ENCODE measurements around the gene CD300LB. TPM values are rescaled to one million over a fixed set of nuclear protein-coding genes. Genes with fewer than 3 reads are reported as not detected.

The CD300LB gene
- total and polyA plus RNA-seq, 8 donors = 0.25 TPM; not detected in 7

GRCh38 chr17:74474043-74474792, 57.1 kb downstream of the CD300LB start:
- peaks cover 0 to 15% (median 9%) of the 10 kb centered on the region in 4 donors for H3K9me3 ChIP-seq
- H3K27ac ChIP-seq = no peak overlapping the region
- peaks cover 0 to 6% (median 0%) of the 10 kb centered on the region in 4 donors for H3K36me3 ChIP-seq
- H3K27me3 ChIP-seq = peaks cover 0 to 39% (median 0%) of the 10 kb centered on the region in 3 donors
- intact Hi-C loops (cut with DNase I; ENCODE audit: low total_unique reads) = no loop called here
- no peak overlapping the region for H3K4me3 ChIP-seq
- no peak for DNase-seq
- TF ChIP-seq EP300 (IDR thresholded peaks at IDR 0.05) = no peak
- TF ChIP-seq CTCF (IDR thresholded peaks at IDR 0.05) = no peak
- no peak for TF ChIP-seq POLR2AphosphoS5 (IDR thresholded peaks at IDR 0.05)
- TF ChIP-seq POLR2A (IDR thresholded peaks at IDR 0.05) = no peak
- 73 to 78% (median 74%) methylated on average over 9 of the region's 9 CpGs for WGBS, 5 donors
- peaks cover 0 to 23% (median 0%) of the 10 kb centered on the region in 4 donors for H3K4me1 ChIP-seq

GRCh38 chr17:74473294-74473693, 58.0 kb downstream of the CD300LB start:
- DNase-seq = no peak
- Histone ChIP-seq H3K9me3 (peaks cover 0 to 15% (median 9%) of the 10 kb centered on the region in 4 donors), H3K36me3 (peaks cover 0 to 6% (median 0%) of the 10 kb centered on the region in 4 donors), H3K4me1 (peaks cover 0 to 14% (median 0%) of the 10 kb centered on the region in 4 donors), H3K4me3 (no peak overlapping the region), H3K27me3 (peaks cover 0 to 42% (median 0%) of the 10 kb centered on the region in 3 donors), H3K27ac (no peak overlapping the region)
- no peak for TF ChIP-seq CTCF (IDR thresholded peaks at IDR 0.05)
- no peak for TF ChIP-seq POLR2A (IDR thresholded peaks at IDR 0.05)
- no peak for TF ChIP-seq POLR2AphosphoS5 (IDR thresholded peaks at IDR 0.05)
- no peak for TF ChIP-seq EP300 (IDR thresholded peaks at IDR 0.05)
- intact Hi-C loops (cut with DNase I; ENCODE audit: low total_unique reads) = no loop called here
- WGBS, 5 donors = 86 to 91% (median 88%) methylated on average over 8 of the region's 8 CpGs

- intact Hi-C loops (cut with DNase I; ENCODE audit: low total_unique reads) = no loop called here
- no peak for DNase-seq
These were observed 58.4 kb downstream of the CD300LB start for GRCh38 chr17:74472890-74473289.

GRCh38 chr17:74471341-74471740, 59.9 kb downstream of the CD300LB start:
- 83 to 94% (median 92%) methylated on average over 3 of the region's 3 CpGs for WGBS, 5 donors
- intact Hi-C loops (cut with DNase I; ENCODE audit: low total_unique reads) = no loop called here
- Histone ChIP-seq H3K4me3 (no peak overlapping the region), H3K36me3 (peaks cover 0 to 6% (median 0%) of the 10 kb centered on the region in 4 donors), H3K27me3 (peaks cover 0 to 54% (median 8%) of the 10 kb centered on the region in 3 donors), H3K9me3 (peaks cover 0 to 13% (median 8%) of the 10 kb centered on the region in 4 donors), H3K27ac (no peak overlapping the region), H3K4me1 (peaks cover 0 to 15% (median 7%) of the 10 kb centered on the region in 4 donors)
- DNase-seq = no peak
- TF ChIP-seq POLR2A (IDR thresholded peaks at IDR 0.05) (no peak), POLR2AphosphoS5 (IDR thresholded peaks at IDR 0.05) (no peak), EP300 (IDR thresholded peaks at IDR 0.05) (no peak), CTCF (IDR thresholded peaks at IDR 0.05) (no peak)

More at GRCh38 chr17:74472890-74473289, 58.4 kb downstream of the CD300LB start:
- no peak overlapping the region for H3K27ac ChIP-seq
- H3K27me3 ChIP-seq = peaks cover 0 to 44% (median 0%) of the 10 kb centered on the region in 3 donors
- WGBS, 5 donors = 75 to 93% (median 82%) methylated on average over 4 of the region's 4 CpGs
- TF ChIP-seq EP300 (IDR thresholded peaks at IDR 0.05) (no peak), POLR2A (IDR thresholded peaks at IDR 0.05) (no peak), CTCF (IDR thresholded peaks at IDR 0.05) (no peak), POLR2AphosphoS5 (IDR thresholded peaks at IDR 0.05) (no peak)
- H3K9me3 ChIP-seq = peaks cover 0 to 15% (median 9%) of the 10 kb centered on the region in 4 donors
- H3K4me1 ChIP-seq = peaks cover 0 to 13% (median 0%) of the 10 kb centered on the region in 4 donors
- H3K4me3 ChIP-seq = no peak overlapping the region
- peaks cover 0 to 6% (median 0%) of the 10 kb centered on the region in 4 donors for H3K36me3 ChIP-seq

Other genes with a start within 250 kb of the CD300LB start
- 10 to 100 TPM in 1 of 5 donors, under 1 TPM in 1, not detected in 3; 0.58 to 44.3 TPM for gene KIF19, start 205.2 kb downstream of the CD300LB start, total RNA-seq
- under 1 TPM; 0.20 to 0.62 (median 0.46) TPM for gene KIF19, start 205.2 kb downstream of the CD300LB start, polyA plus RNA-seq
- not detected for gene BTBD17, start 169.6 kb downstream of the CD300LB start, total RNA-seq
- gene BTBD17, start 169.6 kb downstream of the CD300LB start, polyA plus RNA-seq = not detected
- gene GPR142, start 164.0 kb downstream of the CD300LB start, total RNA-seq = not detected
- not detected for gene GPR142, start 164.0 kb downstream of the CD300LB start, polyA plus RNA-seq
- 100 to 1,000 TPM in 4 of 5 donors, 10 to 100 TPM in 1; 66.5 to 321 (median 141) TPM for gene GPRC5C, start 99.4 kb downstream of the CD300LB start, total RNA-seq
- gene GPRC5C, start 99.4 kb downstream of the CD300LB start, polyA plus RNA-seq = 100 to 1,000 TPM in 2 of 3 donors, 10 to 100 TPM in 1; 84.5 to 145 (median 117) TPM
- gene CD300A, start 64.8 kb downstream of the CD300LB start, total RNA-seq = 1 to 10 TPM in 3 of 5 donors, not detected in 2; 3.1 to 8.0 (median 5.3) TPM
- 1 to 10 TPM; 1.8 to 4.7 (median 2.7) TPM for gene CD300A, start 64.8 kb downstream of the CD300LB start, polyA plus RNA-seq
- gene CD300C, start 14.6 kb upstream of the CD300LB start, total RNA-seq = 1 to 10 TPM in 1 of 5 donors, not detected in 4; 1.6 TPM
- gene CD300C, start 14.6 kb upstream of the CD300LB start, polyA plus RNA-seq = under 1 TPM in 2 of 3 donors, not detected in 1; 0.13 to 0.75 TPM
- gene CD300H, start 36.0 kb upstream of the CD300LB start, total RNA-seq = not detected
- not detected for gene CD300H, start 36.0 kb upstream of the CD300LB start, polyA plus RNA-seq
- gene CD300LD, start 60.8 kb upstream of the CD300LB start, total RNA-seq = not detected
- gene CD300LD, start 60.8 kb upstream of the CD300LB start, polyA plus RNA-seq = not detected
- gene CD300E, start 92.3 kb upstream of the CD300LB start, total RNA-seq = 1 to 10 TPM in 1 of 5 donors, under 1 TPM in 2, not detected in 2; 0.29 to 7.6 (median 0.73) TPM
- under 1 TPM in 2 of 3 donors, not detected in 1; 0.15 to 0.37 TPM for gene CD300E, start 92.3 kb upstream of the CD300LB start, polyA plus RNA-seq
- gene CD300LF, start 181.4 kb upstream of the CD300LB start, total RNA-seq = 1 to 10 TPM in 1 of 5 donors, not detected in 4; 3.9 TPM
- under 1 TPM in 2 of 3 donors, not detected in 1; 0.75 to 0.95 TPM for gene CD300LF, start 181.4 kb upstream of the CD300LB start, polyA plus RNA-seq
- gene RAB37, start 205.8 kb upstream of the CD300LB start, total RNA-seq = 1 to 10 TPM in 2 of 5 donors, not detected in 3; 2.0 to 8.7 TPM
- 10 to 100 TPM in 1 of 3 donors, 1 to 10 TPM in 2; 2.0 to 42.9 (median 5.3) TPM for gene RAB37, start 205.8 kb upstream of the CD300LB start, polyA plus RNA-seq
- gene NHERF1, start 217.2 kb upstream of the CD300LB start, total RNA-seq = 100 to 1,000 TPM in 2 of 5 donors, 10 to 100 TPM in 3; 14.9 to 152 (median 81.0) TPM
- 10 to 100 TPM; 76.8 to 92.5 (median 83.7) TPM for gene NHERF1, start 217.2 kb upstream of the CD300LB start, polyA plus RNA-seq
- gene NAT9, start 244.9 kb upstream of the CD300LB start, total RNA-seq = 10 to 100 TPM; 15.8 to 33.5 (median 24.0) TPM
- gene NAT9, start 244.9 kb upstream of the CD300LB start, polyA plus RNA-seq = 10 to 100 TPM; 14.5 to 29.7 (median 19.7) TPM

All from stomach (tissue), 9 donors.